Keratinocyte (primary cell): ENCODE data around the gene MELTF.

Experiments
- CTCF ChIP-seq, 3 experiments: IDR thresholded peaks in 1 of 3; conservative IDR thresholded peaks in 1 of 3; optimal IDR thresholded peaks in 1 of 3; 2 replicates in 2 of 3; 3 replicates in 1 of 3; pipeline versions ENCODE3 to v1.5.1; 2011; ENCODE audit warnings: low read length in 3 of 3, mild to moderate bottlenecking in 3 of 3, moderate library complexity in 2 of 3, control low read depth in 1 of 3, inconsistent platforms in 1 of 3; ENCODE audit not compliant: insufficient read depth in 2 of 3; ENCODE audit errors: extremely low read depth in 1 of 3
- EZH2 ChIP-seq: IDR thresholded peaks from one replicate; pipeline ENCODE4 v1.6.1; 2012; ENCODE audit warnings: inconsistent platforms, mild to moderate bottlenecking, low read length, moderate library complexity

- TF ChIP-seq CTCF (optimal IDR thresholded peaks at IDR 0.05 in 1 of 3, IDR thresholded peaks at IDR 0.05 in 1 of 3, conservative IDR thresholded peaks at IDR 0.05 in 1 of 3; ENCODE audit: extremely low read depth in 1 of 3, insufficient read depth in 2 of 3, low read length in 3 of 3) (no peak), EZH2 (no peak)
Observed at GRCh38 chr3:196990601-196991007, 39.0 kb downstream of the MELTF start.
